Measurements from ENCODE around the gene ABCG1.

DNA sequence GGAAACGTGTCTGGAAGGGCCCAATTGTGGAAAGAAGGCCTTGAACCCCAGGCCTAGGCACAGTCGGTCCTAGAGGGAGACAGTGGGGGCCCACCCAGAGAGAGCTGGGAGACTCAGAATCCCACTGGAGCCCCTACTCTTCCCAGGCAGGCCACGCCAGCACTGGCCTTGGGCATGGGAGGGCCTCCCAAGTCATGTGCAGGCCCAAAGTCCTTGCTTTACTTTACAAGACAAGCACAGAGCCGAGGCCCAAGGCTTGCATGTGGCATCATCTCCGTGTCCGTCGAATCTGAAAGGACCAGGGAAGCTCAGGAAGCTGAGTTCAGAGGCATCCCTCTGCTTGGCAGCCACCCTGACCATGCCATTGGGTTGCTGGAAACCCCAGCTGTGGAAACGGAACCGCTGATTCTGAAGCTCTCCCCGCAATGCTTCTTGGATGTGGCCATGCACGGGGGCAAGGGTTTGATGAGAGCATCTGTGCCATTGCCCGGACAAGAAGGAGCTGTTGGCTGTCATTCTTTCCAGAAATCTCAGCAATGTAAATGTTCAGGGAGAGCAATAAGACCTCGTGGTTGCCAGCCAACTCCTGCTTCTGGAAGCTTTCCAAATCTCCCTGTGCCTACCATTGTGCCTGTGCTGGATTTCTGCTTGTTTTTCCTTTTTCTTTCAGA lies 32.8 kb downstream of the ABCG1 start:
- TF ChIP-seq POLR2A (IDR thresholded peaks at IDR 0.05; ENCODE audit: low read depth, low read length) (no peak), RFX5 (IDR thresholded peaks at IDR 0.05; ENCODE audit: low read depth, low read length) (no peak), RAD21 (IDR thresholded peaks at IDR 0.05; ENCODE audit: low read length) (no peak), MXI1 (IDR thresholded peaks at IDR 0.05; ENCODE audit: borderline replicate concordance, low read depth, low read length) (no peak), CEBPB (IDR thresholded peaks at IDR 0.05; ENCODE audit: low read depth, low read length) (no peak), SMC3 (IDR thresholded peaks at IDR 0.05; ENCODE audit: low read depth, low read length) (no peak), FOS (IDR thresholded peaks at IDR 0.05; ENCODE audit: low read depth, low read length) (no peak)
- TF ChIP-seq, protein P1, sequence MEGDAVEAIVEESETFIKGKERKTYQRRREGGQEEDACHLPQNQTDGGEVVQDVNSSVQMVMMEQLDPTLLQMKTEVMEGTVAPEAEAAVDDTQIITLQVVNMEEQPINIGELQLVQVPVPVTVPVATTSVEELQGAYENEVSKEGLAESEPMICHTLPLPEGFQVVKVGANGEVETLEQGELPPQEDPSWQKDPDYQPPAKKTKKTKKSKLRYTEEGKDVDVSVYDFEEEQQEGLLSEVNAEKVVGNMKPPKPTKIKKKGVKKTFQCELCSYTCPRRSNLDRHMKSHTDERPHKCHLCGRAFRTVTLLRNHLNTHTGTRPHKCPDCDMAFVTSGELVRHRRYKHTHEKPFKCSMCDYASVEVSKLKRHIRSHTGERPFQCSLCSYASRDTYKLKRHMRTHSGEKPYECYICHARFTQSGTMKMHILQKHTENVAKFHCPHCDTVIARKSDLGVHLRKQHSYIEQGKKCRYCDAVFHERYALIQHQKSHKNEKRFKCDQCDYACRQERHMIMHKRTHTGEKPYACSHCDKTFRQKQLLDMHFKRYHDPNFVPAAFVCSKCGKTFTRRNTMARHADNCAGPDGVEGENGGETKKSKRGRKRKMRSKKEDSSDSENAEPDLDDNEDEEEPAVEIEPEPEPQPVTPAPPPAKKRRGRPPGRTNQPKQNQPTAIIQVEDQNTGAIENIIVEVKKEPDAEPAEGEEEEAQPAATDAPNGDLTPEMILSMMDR (conservative IDR thresholded peaks at IDR 0.05; ENCODE audit: low read depth, low read length) = no peak
- TF ChIP-seq, protein P2, sequence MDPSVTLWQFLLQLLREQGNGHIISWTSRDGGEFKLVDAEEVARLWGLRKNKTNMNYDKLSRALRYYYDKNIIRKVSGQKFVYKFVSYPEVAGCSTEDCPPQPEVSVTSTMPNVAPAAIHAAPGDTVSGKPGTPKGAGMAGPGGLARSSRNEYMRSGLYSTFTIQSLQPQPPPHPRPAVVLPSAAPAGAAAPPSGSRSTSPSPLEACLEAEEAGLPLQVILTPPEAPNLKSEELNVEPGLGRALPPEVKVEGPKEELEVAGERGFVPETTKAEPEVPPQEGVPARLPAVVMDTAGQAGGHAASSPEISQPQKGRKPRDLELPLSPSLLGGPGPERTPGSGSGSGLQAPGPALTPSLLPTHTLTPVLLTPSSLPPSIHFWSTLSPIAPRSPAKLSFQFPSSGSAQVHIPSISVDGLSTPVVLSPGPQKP (IDR thresholded peaks at IDR 0.05; ENCODE audit: borderline replicate concordance, low read depth, low read length) = no peak
